HG03378 (cell line): ENCODE results near the gene FPGS.
"Not testable (repeated sequence)": the region's sequence is repeated elsewhere in the genome, so short reads cannot be mapped to it uniquely, and the experiment has no call there.

Experiments used
- ATAC-seq: cut with Tn5 transposase; IDR thresholded peaks from one replicate; pipeline ENCODE4 v1.9.1; 2021; ENCODE audit warnings: mild to moderate bottlenecking, moderate library complexity; ENCODE audit not compliant: unreplicated experiment

The FPGS gene

DNA sequence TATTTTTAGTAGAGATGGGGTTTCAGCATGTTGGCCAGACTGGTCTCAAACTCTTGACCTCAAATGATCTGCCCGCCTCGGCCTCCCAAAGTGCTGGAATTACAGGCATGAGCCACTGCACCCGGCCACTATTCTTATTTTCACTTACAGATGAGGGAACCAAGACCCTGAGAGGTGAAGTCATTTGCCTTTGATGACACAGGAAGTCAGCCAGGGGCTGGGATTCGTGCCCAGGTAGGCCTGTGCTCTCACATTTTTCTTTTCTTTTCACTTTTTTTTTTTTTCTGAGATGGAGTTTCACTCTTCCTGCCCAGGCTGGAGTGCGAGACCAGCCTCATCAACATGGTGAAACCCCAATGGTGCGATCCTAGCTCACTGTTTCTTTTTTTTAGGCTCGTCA, 29.6 kb downstream of the FPGS start:
- no peak for ATAC-seq

DNA sequence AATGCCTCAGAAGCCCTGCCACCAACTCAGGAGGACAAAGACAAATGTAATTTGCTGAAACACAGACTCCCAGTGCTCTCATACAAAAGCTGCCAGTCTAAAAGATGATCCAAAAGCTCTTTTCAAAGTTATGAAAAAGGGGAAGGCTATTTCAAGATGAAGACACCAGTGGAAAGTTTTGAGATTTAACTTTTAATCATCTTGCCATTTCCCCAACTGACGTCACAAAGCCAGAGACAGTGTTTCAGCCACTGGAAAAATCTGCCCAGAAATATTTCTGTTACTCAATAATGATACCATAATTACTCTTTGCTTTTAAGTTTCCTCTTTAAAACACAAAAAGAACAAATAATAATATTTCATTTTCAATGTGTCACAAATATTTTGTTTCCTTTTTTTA, 30.9 kb downstream of the FPGS start:
- ATAC-seq, result no peak

DNA sequence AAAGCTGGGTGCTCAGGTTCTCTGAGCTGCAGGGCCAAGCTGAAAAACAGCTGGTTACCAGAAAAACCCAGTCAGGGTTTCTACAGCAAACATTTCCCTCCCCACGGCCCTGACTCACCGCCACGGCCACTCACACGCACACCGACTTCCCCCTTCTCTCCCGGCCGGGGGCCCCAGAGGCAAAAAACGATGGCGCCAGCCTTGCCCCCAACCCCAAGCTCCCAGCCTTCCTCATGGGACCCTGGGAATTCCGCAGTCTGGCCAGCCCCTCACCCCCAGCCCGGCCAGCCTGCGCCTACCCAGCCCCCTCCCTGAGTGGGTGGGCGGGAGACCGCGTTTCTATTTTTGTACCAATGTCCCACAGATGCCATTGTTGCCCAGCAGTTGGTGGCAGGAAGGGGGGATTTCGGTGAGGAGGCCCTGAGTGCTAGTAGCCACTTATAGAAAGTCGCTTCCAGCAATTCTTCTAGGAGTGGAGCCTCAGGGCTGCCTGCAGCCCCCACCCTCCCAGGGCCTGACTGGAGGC, 33.4 kb downstream of the FPGS start:
- no peak for ATAC-seq

DNA sequence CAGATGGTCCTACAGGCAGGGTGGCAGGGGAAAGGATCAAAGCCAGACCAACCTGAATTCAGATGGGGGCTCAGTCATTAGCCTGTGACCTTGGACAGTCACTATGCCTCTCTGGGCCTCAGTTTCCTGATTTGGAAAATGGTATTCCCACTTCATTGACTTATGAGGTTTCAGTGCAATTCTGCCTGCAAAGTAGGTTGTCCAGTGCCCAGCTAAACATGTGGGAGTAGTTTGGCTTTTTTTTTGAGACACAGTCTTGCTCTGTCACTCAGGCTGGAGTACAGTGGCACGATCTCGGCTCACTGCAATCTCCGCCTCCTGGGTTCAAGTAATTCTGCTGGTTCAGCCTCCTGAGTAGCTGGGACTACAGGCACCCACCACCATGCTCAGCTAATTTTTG, 33.9 kb downstream of the FPGS start:
- not testable (repeated sequence) for ATAC-seq

DNA sequence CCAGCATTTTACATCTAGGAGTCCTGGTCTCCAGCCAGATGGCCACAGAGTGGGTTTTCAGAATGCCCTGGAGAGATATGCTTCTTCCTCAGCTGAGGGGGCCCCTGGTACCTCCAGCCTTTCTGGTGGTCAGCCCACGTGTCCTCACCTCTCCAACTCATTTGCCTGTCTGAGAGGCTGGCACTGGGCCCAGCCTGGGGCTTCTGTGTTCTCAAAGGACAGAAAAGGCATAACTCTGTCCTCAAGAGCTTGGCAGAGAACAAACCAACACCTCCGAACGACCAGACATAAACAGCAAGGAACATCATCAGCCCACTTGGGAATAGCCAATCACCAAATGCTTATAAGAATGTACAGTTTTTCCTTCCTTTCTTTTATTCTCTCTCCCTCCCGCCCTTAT, 34.7 kb downstream of the FPGS start:
- ATAC-seq, result no peak

DNA sequence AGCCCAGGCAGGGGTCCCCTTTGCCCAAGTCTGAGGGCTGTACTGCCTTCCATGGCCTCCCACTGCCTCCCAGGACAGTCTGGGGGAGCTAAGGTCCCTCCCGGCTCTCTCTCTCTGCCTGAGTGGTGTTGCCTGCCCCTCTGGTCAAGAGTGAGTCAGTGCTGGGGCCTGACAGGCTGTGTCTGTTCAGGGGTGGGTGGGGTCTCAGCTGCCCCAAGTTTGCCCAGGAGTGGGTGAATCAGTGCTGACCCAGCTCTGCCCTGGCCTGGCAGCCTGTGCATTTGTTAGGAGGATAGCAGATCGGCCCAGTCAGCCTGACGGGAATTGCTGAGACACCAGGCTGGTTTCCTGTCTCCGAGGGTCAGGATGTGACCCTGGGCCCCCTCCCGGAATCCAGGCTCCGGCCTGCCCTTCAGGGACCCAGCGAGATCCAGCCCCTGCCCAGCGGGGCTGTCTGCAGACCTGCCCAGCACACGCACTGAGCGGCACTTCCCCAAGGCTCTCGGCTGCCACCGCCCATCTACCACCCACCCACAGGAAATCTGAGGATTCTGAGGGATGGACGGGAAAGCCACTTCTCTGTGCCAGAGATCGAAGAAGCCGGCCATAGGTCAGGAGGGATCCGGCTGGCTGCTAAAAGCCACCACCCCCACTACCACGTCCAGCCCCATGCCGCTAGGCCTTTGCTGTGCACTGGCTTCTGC, 35.8 kb downstream of the FPGS start:
- no peak for ATAC-seq

DNA sequence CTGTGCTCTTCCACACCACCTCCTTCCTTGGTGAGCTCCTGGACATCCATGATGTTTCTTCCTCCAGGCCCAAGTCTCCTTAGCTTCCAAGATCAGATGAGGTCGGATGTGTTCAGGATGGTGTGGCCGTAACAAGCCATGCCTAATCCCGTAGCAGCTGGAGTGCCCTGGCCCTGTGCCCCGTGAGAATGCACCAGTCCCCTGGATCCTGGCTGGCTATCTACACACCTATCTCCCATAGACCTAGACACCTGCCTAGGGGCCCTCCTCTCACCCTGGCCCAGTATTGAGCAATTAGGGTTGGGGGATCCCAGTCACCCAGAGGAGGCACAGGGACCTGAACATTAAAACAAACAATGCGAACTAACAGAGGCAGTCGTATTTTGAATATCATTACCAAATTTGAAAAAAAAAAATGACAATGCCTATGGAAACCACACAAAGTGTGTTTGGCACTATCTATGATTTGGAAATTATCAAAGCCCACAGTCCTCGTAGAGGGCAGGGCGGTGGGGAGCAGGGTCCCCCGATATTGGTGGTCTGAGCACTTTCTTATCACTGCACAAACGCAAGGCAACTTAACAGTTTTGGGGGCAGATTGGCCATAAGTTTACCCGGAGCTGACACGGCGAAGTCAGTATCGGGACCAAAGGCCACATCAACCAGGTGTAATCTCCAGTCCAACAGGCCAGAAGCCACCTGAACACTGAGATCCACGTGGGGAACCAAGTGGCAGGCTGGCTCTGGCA, 38.6 kb downstream of the FPGS start:
- no peak for ATAC-seq

DNA sequence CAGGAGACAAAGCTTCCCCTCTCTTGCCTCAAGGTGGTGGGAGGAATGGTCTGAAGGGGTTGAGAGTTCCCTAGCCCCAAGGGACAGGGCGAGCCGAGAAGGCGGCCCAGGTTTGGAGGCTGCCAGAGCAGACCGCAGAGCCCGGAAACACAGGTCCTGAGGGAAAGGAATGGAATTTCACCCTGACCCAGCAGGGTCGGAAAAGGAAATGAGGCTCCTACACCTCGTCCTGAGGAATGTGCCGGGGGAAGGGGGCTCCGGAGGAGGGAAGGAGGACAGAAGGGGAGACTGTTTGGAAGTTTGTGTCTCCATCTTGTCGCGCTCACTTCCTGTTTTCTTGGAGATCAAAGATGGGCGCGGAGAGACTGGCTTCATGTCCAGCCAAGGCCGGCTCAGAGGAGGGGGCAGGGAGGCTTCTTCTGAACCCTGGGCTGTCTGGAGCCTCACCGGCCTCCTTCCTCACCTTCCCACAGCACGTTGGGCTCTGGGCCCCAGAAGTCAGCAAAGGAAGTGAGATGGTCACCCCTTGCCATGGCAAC, 42.2 kb downstream of the FPGS start:
- ATAC-seq, result no peak

DNA sequence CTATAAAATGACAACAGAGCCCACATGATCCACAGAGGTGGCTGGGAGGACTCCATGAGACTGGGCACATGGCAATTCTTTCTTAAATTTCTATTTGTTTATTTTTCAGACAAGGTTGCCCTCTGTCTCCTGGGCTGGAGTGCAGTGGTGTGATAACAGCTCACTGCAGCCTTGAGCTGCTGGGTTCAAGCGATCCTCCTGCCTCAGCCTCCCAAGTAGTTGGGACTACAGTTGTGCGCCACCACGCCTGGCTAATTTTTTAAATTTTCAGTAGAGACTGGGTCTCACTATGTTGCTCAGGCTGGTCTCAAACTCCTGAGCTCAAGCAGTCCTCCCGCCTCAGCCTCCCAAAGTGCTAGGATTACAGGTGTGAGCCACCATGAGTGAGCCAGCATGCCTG, 42.9 kb downstream of the FPGS start:
- not testable (repeated sequence) for ATAC-seq

DNA sequence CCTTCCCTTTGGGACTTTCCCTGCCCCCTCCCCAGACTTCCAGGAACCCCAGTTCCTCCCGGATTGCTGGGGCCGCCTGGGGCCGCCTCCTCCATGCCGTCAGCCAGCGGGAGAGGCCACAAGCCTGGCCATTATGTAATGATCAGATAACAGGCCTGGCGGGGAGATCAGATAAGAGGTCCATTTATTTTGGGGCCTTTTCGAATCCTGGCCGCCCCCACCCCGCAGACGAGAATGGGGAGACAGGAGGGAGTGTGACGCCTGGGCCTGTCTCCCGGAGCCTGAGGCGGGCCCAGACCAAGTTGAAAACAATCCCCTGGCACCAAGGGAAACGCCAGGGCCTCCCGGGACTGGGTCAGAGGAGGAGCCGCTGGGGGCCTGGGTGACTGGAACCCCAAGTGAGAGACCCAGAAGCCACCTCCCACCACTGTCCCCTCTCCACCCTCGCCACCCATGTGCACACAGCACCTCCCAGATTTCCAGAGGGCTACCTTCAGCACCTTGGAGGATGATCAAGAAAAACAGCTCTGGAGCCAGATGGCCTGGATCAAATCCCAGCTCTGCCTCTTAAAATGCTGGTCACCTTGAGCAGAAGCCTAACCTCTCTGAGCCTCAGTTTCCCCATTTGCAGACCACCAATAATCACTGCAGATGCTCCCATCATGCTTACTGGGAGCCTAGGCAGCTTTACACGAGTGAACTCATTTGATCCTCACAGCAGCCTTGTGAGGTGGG, 43.9 kb downstream of the FPGS start:
- no peak for ATAC-seq

DNA sequence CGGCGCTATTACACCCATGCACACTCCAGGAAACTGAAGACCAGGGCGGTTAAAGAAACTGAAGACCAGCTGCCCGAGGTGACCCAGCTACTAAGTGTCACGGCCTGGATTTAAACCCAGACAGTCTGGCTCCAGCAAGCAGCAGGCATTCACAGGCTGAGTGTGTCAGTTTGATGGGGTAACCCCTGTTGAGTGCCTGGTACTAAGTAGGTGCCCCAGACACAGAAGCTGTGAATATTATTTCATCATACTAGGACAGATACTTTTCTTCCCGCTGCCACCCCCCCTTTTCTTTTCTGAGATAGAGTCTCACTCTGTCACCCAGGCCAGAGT, 44.5 kb downstream of the FPGS start:
- no peak for ATAC-seq

DNA sequence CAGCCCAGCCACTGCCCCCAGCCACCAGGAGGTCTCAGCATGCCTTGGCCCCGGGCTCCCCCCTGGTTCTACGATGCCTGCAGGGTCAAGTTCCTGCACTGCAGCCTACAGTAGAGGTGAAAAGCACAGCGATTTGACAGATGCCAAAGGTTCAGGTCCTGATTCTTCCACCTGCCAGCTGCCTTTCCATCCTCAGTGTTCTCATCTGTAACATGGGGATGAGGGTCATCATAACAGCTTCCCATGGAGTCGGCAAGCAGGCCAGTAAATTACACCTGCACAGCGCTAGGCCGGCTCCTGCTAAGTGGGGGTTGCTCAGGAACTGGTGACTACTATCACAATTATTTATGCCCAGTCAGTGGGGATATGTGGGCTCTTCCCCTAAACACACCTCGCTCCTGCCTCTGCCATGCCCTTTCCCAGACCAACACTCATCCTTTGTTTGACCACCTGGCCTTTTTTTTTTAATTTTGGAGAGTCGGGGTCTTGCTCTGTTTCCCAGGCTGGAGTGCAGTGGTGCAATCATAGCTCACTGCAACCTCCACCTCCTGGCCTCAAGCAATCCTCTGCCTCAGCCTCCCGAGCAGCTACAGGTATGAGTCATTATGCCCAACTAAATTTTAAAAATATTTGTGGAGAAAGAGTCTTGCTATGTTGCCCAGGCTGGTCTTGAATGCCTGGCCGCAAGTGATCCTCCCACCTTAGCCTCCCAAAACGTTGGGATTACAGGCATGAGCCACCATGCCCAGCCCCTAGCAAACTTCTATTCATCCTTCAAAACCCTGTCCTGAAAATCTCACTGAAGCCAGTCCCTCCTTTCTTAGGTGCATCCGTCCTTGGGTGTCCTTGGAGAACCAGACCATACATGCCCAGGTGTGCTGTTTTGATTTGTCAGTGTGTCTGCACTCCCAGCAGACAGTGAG, 45.4 kb downstream of the FPGS start:
- no peak for ATAC-seq

DNA sequence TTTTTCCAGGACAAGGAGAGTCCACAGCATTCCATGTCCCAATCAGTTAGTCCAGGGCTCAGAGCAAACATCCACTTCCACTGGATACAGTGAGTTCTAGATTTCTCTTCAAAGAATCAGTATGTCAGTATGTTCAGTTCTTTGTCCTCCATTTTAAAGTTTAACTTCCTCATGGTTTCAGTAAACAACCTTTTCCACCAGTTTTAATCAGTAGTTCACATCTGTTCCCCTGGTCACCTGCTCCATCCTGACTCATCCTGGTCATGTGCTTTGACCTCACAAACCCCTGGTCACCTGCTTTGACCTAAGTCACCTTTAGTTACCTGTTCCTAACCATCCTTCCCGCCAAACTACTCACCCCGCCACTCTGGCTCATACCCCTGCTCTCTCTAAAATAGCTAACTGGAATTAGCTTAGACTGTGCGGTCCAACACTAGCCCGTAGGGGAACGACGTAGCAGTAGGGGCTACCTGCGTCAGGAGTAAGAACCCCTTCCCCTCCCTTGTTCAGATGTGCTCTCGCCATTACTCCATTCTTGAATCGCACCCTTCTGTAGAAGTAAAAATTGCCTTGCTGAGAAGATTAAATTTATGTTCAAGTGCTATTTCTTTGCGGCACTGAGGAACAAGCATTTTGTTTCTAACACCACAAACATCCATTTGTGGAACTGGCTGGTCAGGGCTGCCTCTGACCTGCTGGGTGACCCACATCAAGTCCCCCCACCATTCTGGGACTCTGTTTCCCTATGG, 46.2 kb downstream of the FPGS start:
- no peak for ATAC-seq

DNA sequence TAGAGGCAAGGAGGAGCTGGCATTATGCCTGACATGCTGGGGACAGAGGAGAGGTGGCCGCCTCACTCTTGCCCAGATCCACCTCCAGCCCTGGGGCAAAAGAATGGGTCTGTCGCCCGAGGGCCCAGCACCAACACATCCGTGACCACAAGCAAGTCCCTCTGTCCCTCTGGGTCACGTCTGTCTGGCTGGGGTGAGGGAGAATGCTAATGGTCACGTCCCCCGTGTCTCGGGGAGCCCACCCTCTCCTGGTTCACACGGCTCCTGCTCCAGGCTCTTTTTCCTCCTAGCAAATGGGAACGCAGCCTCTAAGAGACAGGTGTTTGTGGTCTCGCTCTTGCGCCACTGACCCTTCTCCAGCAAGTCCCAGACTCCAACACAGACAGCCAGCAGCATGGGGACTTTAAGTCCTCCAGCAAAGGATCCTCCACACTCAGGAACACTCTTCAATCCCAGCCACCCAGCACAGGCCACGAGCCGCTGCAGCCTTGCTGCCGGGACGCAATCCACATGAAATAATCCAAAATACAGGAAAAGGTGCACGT, 47.7 kb downstream of the FPGS start:
- ATAC-seq, result no peak

DNA sequence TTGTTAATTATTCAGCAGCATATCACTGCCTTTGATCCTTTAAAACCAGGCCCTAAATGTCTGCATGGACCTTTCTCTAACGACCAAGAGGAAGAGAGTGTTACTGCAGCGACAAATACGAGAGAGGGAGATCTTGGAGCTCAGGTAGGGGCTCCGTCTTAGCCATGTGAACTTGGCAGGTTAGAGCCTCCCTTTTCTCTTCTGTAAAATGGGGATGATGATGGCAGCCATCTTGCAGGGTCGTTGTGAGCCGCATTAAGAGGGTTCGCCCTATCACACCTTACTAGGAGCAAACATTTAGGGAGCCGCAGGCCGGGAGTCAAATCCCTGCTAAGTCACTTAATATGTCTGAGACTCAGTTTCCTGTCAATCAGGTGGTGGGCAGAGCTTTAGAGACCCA, 50.1 kb downstream of the FPGS start:
- no peak for ATAC-seq

DNA sequence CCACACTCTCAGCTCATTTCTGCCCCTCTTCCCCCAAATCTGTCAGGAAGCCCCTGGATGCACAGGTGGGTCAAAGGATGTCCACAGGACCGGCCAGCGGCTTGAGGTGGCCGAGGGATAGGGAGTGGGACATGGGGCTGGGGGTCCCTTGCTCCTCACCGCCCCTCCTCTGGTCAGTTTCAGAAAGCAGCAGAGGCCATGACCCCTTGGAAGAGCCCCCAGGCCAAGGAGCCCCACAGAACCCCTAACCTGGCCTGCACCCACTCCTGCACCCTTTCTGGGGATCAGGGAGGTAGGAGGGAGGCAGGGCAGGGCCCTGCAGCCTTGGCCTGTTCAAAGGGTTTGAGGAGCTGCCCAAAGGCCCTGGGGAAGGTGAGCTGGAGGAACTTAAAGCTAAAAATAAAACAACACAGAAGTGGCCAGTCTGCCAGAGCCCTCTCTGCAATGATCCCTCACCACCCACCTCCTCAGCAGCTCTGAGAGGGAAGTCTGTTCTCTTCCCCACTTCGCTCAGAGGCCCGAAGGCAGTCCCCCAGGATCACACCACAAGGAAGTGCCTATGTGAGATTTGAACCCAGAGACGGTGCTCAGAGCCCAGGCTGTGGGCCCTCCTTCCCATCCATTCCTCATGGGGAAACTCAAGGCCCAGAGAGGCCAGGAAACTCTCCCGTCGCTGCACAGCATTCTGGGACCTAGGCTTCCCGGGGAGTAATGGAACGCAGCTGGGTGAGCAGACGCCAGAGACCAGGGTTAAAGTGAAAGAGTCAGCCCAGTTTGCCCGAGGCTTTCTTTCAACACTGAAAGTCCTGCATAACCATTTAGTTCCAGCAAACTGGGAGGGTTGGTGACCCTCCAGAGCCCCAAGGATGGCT, 50.9 kb downstream of the FPGS start:
- no peak for ATAC-seq

DNA sequence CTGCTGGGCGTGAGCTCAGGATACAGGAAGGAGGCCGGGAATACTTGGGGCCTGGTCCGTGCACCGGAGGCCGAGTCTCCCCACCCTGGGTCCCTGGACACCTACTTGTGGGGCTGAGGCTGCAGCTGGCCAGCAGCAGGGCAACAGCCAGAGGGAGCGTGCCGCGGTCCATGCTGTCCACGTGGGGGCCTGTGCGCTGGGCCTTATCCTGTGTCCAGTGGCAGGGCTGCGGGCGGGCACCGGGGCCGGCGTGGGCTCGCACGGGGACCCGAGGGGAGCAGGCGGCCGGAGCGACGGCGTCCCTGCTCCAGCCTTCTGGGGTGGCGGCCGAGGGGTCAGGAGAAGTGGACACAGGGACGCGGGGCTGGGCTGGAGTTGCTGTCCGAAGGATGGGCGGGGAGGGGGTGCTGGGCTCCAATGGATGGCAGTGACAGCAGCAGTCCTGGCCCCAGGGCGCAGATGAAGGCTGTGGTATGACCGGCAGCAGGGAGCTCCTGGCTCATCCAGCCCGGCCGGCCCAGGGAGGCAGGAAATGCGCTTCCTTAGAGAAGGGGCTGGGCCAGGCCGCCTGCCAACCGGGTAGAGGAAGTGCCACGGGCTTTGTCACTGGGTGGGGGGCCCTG, 51.6 kb downstream of the FPGS start, which contains the start of gene ENG:
Gene ENG, minus strand, starts transcription at position 475 of the 623 bp plus-strand sequence. Its CDS starts 303 bp downstream, at position 172.
- ATAC-seq, result no peak

DNA sequence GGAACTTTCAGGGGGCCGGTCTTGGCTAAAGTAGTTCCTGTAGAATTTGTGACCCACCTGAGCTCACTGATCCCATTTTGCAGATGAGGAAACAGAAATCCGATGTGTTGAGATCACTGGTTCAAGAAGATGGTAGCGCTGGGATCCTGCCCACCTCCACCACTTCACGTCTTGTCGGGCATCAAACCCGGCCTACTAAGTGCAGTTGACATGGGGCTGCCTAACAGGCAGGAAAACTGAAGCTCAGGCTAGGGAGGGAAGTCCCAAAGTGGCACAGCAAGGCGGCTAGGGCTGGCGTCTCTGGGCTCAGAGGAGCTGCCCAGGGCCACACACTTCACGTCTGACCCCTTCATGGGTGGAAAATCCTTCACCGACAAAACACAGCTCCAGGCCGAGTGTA, 52.3 kb downstream of the FPGS start:
- no peak for ATAC-seq
